ENCODE results near the gene ZCCHC8.

Gene ZCCHC8

GRCh38 chr12:122460061-122460460, 40.7 kb downstream of the ZCCHC8 start:
- H3K79me1 ChIP-seq (ENCODE audit: low read depth, low read length): no peaks in the 10 kb centered on the region
- no peak overlapping the region for H3K27ac ChIP-seq (replicated peaks; ENCODE audit: low read length)
- H3K9me3 ChIP-seq (replicated peaks in 1 of 2; ENCODE audit: control insufficient read depth in 2 of 2, insufficient read depth in 1 of 2, low read depth in 1 of 2, low read length in 2 of 2): no peaks in the 10 kb centered on the region
- no peak overlapping the region for H3K9ac ChIP-seq (ENCODE audit: low read depth, low read length, poor library complexity)
- H3K23ac ChIP-seq (ENCODE audit: low read depth, low read length, poor library complexity): no peak overlapping the region
- no peak overlapping the region for H3K4me2 ChIP-seq (ENCODE audit: insufficient read depth, low read length, poor library complexity, severe bottlenecking)
- H3K4ac ChIP-seq (ENCODE audit: low read length): no peak overlapping the region
- no peak overlapping the region for H2BK12ac ChIP-seq (ENCODE audit: low read length)
- peaks cover 0 to under 1% of the 10 kb centered on the region in 2 donors for H3K4me1 ChIP-seq (ENCODE audit: control insufficient read depth in 2 of 2, insufficient read depth in 1 of 2, low read depth in 1 of 2, low read length in 2 of 2)
- H4K91ac ChIP-seq (ENCODE audit: low read depth, low read length, poor library complexity): no peak overlapping the region
- H2BK120ac ChIP-seq (ENCODE audit: low read depth, low read length): no peak overlapping the region
- DNase-seq (ENCODE audit: low spot score): no peak
- no peak overlapping the region for H2AK5ac ChIP-seq (ENCODE audit: low read depth, low read length)
- H3K27me3 ChIP-seq (ENCODE audit: control insufficient read depth in 3 of 3, insufficient read depth in 3 of 3, low read depth in 1 of 3, low read length in 3 of 3): no peaks in the 10 kb centered on the region
- H3K14ac ChIP-seq (ENCODE audit: low read length): no peak overlapping the region
- no peak overlapping the region for H2BK15ac ChIP-seq (ENCODE audit: low read length)
- no peak overlapping the region for H2AFZ ChIP-seq (ENCODE audit: low read length)
- no peak overlapping the region for H3K4me3 ChIP-seq (ENCODE audit: low read length in 2 of 2)
- H4K8ac ChIP-seq (ENCODE audit: low read depth, low read length): no peak overlapping the region
- WGBS, 2 donors (ENCODE audit: extremely low coverage in 2 of 2, insufficient read length in 2 of 2, insufficient replicate concordance in 1 of 2): no CpG with 5 or more reads among the region's 7 CpGs
- no peaks in the 10 kb centered on the region for H3K36me3 ChIP-seq (replicated peaks in 1 of 2; ENCODE audit: control insufficient read depth in 2 of 2, insufficient read depth in 2 of 2, low read length in 2 of 2)
- H3K18ac ChIP-seq (ENCODE audit: low read length): no peak overlapping the region
- H2BK5ac ChIP-seq (ENCODE audit: low read length): no peak overlapping the region

- Histone ChIP-seq H3K4me2 (ENCODE audit: insufficient read depth, low read length, poor library complexity, severe bottlenecking) (no peak overlapping the region), H3K4ac (ENCODE audit: low read length) (no peak overlapping the region), H3K4me1 (ENCODE audit: control insufficient read depth in 2 of 2, insufficient read depth in 1 of 2, low read depth in 1 of 2, low read length in 2 of 2) (peaks cover 1 to 4% of the 10 kb centered on the region in 2 donors), H2AFZ (ENCODE audit: low read length) (no peak overlapping the region), H3K27me3 (ENCODE audit: control insufficient read depth in 3 of 3, insufficient read depth in 3 of 3, low read depth in 1 of 3, low read length in 3 of 3) (no peaks in the 10 kb centered on the region), H3K9ac (ENCODE audit: low read depth, low read length, poor library complexity) (no peak overlapping the region), H3K18ac (ENCODE audit: low read length) (no peak overlapping the region), H4K91ac (ENCODE audit: low read depth, low read length, poor library complexity) (no peak overlapping the region), H3K23ac (ENCODE audit: low read depth, low read length, poor library complexity) (no peak overlapping the region), H3K14ac (ENCODE audit: low read length) (no peak overlapping the region), H2BK5ac (ENCODE audit: low read length) (no peak overlapping the region), H4K8ac (ENCODE audit: low read depth, low read length) (no peak overlapping the region), H3K79me1 (ENCODE audit: low read depth, low read length) (no peaks in the 10 kb centered on the region), H3K27ac (replicated peaks; ENCODE audit: low read length) (no peak overlapping the region), H3K9me3 (replicated peaks in 1 of 2; ENCODE audit: control insufficient read depth in 2 of 2, insufficient read depth in 1 of 2, low read depth in 1 of 2, low read length in 2 of 2) (no peaks in the 10 kb centered on the region), H3K36me3 (replicated peaks in 1 of 2; ENCODE audit: control insufficient read depth in 2 of 2, insufficient read depth in 2 of 2, low read length in 2 of 2) (no peaks in the 10 kb centered on the region), H3K4me3 (ENCODE audit: low read length in 2 of 2) (no peak overlapping the region), H2BK120ac (ENCODE audit: low read depth, low read length) (no peak overlapping the region), H2AK5ac (ENCODE audit: low read depth, low read length) (no peak overlapping the region), H2BK12ac (ENCODE audit: low read length) (no peak overlapping the region), H2BK15ac (ENCODE audit: low read length) (no peak overlapping the region)
- no CpG with 5 or more reads among the region's 2 CpGs for WGBS, 2 donors (ENCODE audit: extremely low coverage in 2 of 2, insufficient read length in 2 of 2, insufficient replicate concordance in 1 of 2)
- DNase-seq (ENCODE audit: low spot score): no peak
Measured at GRCh38 chr12:122459211-122459610, 41.5 kb downstream of the ZCCHC8 start.

GRCh38 chr12:122458105-122459035, 42.4 kb downstream of the ZCCHC8 start:
- Histone ChIP-seq H3K36me3 (replicated peaks in 1 of 2; ENCODE audit: control insufficient read depth in 2 of 2, insufficient read depth in 2 of 2, low read length in 2 of 2) (no peaks in the 10 kb centered on the region), H3K27me3 (ENCODE audit: control insufficient read depth in 3 of 3, insufficient read depth in 3 of 3, low read depth in 1 of 3, low read length in 3 of 3) (no peaks in the 10 kb centered on the region), H3K79me1 (ENCODE audit: low read depth, low read length) (no peaks in the 10 kb centered on the region), H4K91ac (ENCODE audit: low read depth, low read length, poor library complexity) (no peak overlapping the region), H2BK15ac (ENCODE audit: low read length) (no peak overlapping the region), H3K4me2 (ENCODE audit: insufficient read depth, low read length, poor library complexity, severe bottlenecking) (no peak overlapping the region), H3K27ac (replicated peaks; ENCODE audit: low read length) (no peak overlapping the region), H4K8ac (ENCODE audit: low read depth, low read length) (no peak overlapping the region), H3K9me3 (replicated peaks in 1 of 2; ENCODE audit: control insufficient read depth in 2 of 2, insufficient read depth in 1 of 2, low read depth in 1 of 2, low read length in 2 of 2) (no peaks in the 10 kb centered on the region), H2BK120ac (ENCODE audit: low read depth, low read length) (no peak overlapping the region), H2BK5ac (ENCODE audit: low read length) (no peak overlapping the region), H3K4me1 (ENCODE audit: control insufficient read depth in 2 of 2, insufficient read depth in 1 of 2, low read depth in 1 of 2, low read length in 2 of 2) (peaks cover 4 to 6% of the 10 kb centered on the region in 2 donors), H3K4ac (ENCODE audit: low read length) (no peak overlapping the region), H3K14ac (ENCODE audit: low read length) (no peak overlapping the region), H2BK12ac (ENCODE audit: low read length) (peak overlapping the region; percentile 94), H3K23ac (ENCODE audit: low read depth, low read length, poor library complexity) (peak overlapping the region; percentile 89), H2AK5ac (ENCODE audit: low read depth, low read length) (no peak overlapping the region), H3K4me3 (ENCODE audit: low read length in 2 of 2) (no peak overlapping the region), H3K9ac (ENCODE audit: low read depth, low read length, poor library complexity) (no peak overlapping the region), H3K18ac (ENCODE audit: low read length) (no peak overlapping the region), H2AFZ (ENCODE audit: low read length) (no peak overlapping the region)
- WGBS, 2 donors (ENCODE audit: extremely low coverage in 2 of 2, insufficient read length in 2 of 2, insufficient replicate concordance in 1 of 2): no CpG with 5 or more reads among the region's 17 CpGs
- DNase-seq (ENCODE audit: low spot score): no peak

- no peak overlapping the region for H4K8ac ChIP-seq (ENCODE audit: low read depth, low read length)
- DNase-seq (ENCODE audit: low spot score): no peak
- no peaks in the 10 kb centered on the region for H3K36me3 ChIP-seq (replicated peaks in 1 of 2; ENCODE audit: control insufficient read depth in 2 of 2, insufficient read depth in 2 of 2, low read length in 2 of 2)
- H3K18ac ChIP-seq (ENCODE audit: low read length): no peak overlapping the region
- H3K9ac ChIP-seq (ENCODE audit: low read depth, low read length, poor library complexity): no peak overlapping the region
- peak overlapping the region; percentile 8 for H2AFZ ChIP-seq (ENCODE audit: low read length)
- no peak overlapping the region for H3K27ac ChIP-seq (replicated peaks; ENCODE audit: low read length)
- H2BK5ac ChIP-seq (ENCODE audit: low read length): no peak overlapping the region
- H3K23ac ChIP-seq (ENCODE audit: low read depth, low read length, poor library complexity): no peak overlapping the region
- no peak overlapping the region for H2BK15ac ChIP-seq (ENCODE audit: low read length)
- no peaks in the 10 kb centered on the region for H3K9me3 ChIP-seq (replicated peaks in 1 of 2; ENCODE audit: control insufficient read depth in 2 of 2, insufficient read depth in 1 of 2, low read depth in 1 of 2, low read length in 2 of 2)
- WGBS, 2 donors (ENCODE audit: extremely low coverage in 2 of 2, insufficient read length in 2 of 2, insufficient replicate concordance in 1 of 2): no CpG with 5 or more reads among the region's 2 CpGs
- no peak overlapping the region for H2BK120ac ChIP-seq (ENCODE audit: low read depth, low read length)
- no peak overlapping the region for H3K4me2 ChIP-seq (ENCODE audit: insufficient read depth, low read length, poor library complexity, severe bottlenecking)
- no peak overlapping the region for H2BK12ac ChIP-seq (ENCODE audit: low read length)
- no peaks in the 10 kb centered on the region for H3K27me3 ChIP-seq (ENCODE audit: control insufficient read depth in 3 of 3, insufficient read depth in 3 of 3, low read depth in 1 of 3, low read length in 3 of 3)
- no peaks in the 10 kb centered on the region for H3K79me1 ChIP-seq (ENCODE audit: low read depth, low read length)
- no peak overlapping the region for H3K4me3 ChIP-seq (ENCODE audit: low read length in 2 of 2)
- H3K4me1 ChIP-seq (ENCODE audit: control insufficient read depth in 2 of 2, insufficient read depth in 1 of 2, low read depth in 1 of 2, low read length in 2 of 2): peaks cover 4 to 6% of the 10 kb centered on the region in 2 donors
- H3K14ac ChIP-seq (ENCODE audit: low read length): no peak overlapping the region
- no peak overlapping the region for H4K91ac ChIP-seq (ENCODE audit: low read depth, low read length, poor library complexity)
- no peak overlapping the region for H2AK5ac ChIP-seq (ENCODE audit: low read depth, low read length)
- no peak overlapping the region for H3K4ac ChIP-seq (ENCODE audit: low read length)
Measured at GRCh38 chr12:122457627-122458026, 43.1 kb downstream of the ZCCHC8 start.
